Sciatic nerve (tissue), 2 donors: ENCODE data around the gene DLGAP1. TPM values are rescaled to one million over a fixed set of nuclear protein-coding genes. Genes with fewer than 3 reads are reported as not detected.
"Not testable (repeated sequence)": the region's sequence is repeated elsewhere in the genome, so short reads cannot be mapped to it uniquely, and the experiment has no call there.

Experiments
- ATAC-seq: fragments of 200-7000 bp; cut with Tn5 transposase; one replicate; pipeline ENCODE4 v1.9.1; 2020; ENCODE audit warnings: mild to moderate bottlenecking, moderate library complexity
- DNase-seq: peaks from one replicate; pipeline ENCODE4 v3.0.0-alpha.2; 2020; ENCODE audit warnings: low spot score
- intact Hi-C: fragments of 100-400 bp; cut with DNase I; formaldehyde crosslinking; loops from one replicate; pipeline ENCODE4 v1.14.2; 2022
- total RNA-seq: library from RNA; stranded (reverse); fragmentation: NEBNext Ultra II Directional; extraction: Animal tissue kit (Norgen Biotek cat#: 25700); gene quantifications from one replicate; pipeline ENCODE4 v1.2.1, GENCODE V29; 2021
- donor health status: DM: no; HTN: no; CAD: no.
- donor health status: DM: no; HTN: no; CAD: no.

The DLGAP1 gene
- total RNA-seq, 1 donor from 2014 or later, result 0.98 TPM

GRCh38 chr18:4060427-4061281, 394.5 kb downstream of the DLGAP1 start:
- intact Hi-C loops, result no loop called here
- ATAC-seq (no peak), DNase-seq (no peak)

GRCh38 chr18:4058179-4058578, 396.9 kb downstream of the DLGAP1 start:
- DNase-seq, result no peak
- intact Hi-C loops, result no loop called here
- ATAC-seq, result no peak

- intact Hi-C loops, result no loop called here
- DNase-seq, result no peak
- no peak for ATAC-seq
Measured at GRCh38 chr18:4040391-4041092, 414.6 kb downstream of the DLGAP1 start.

GRCh38 chr18:4035521-4035920, 419.6 kb downstream of the DLGAP1 start:
- intact Hi-C loops, result no loop called here
- ATAC-seq, result no peak

GRCh38 chr18:4034815-4035214, 420.3 kb downstream of the DLGAP1 start:
- ATAC-seq, DNase-seq, intact Hi-C loops: not testable (repeated sequence)

More at GRCh38 chr18:4035521-4035920, 419.6 kb downstream of the DLGAP1 start:
- no peak for DNase-seq

GRCh38 chr18:4026542-4026941, 428.6 kb downstream of the DLGAP1 start:
- ATAC-seq (no peak), DNase-seq (no peak)
- intact Hi-C loops, result no loop called here

GRCh38 chr18:4024702-4025101, 430.4 kb downstream of the DLGAP1 start:
- intact Hi-C loops, result no loop called here
- DNase-seq (no peak), ATAC-seq (no peak)

GRCh38 chr18:4022749-4023148, 432.4 kb downstream of the DLGAP1 start:
- intact Hi-C loops, DNase-seq, ATAC-seq: not testable (repeated sequence)

GRCh38 chr18:4020026-4020425, 435.1 kb downstream of the DLGAP1 start:
- intact Hi-C loops, result no loop called here
- ATAC-seq, result no peak
- no peak for DNase-seq

- intact Hi-C loops, result no loop called here
- ATAC-seq (no peak), DNase-seq (no peak)
Measured at GRCh38 chr18:4017480-4017879, 437.6 kb downstream of the DLGAP1 start.

- no peak for ATAC-seq
- intact Hi-C loops, result no loop called here
- DNase-seq, result no peak
Measured at GRCh38 chr18:4016391-4017049, 438.6 kb downstream of the DLGAP1 start.

GRCh38 chr18:4007846-4008245, 447.3 kb downstream of the DLGAP1 start:
- ATAC-seq (no peak), DNase-seq (no peak)
- intact Hi-C loops, result no loop called here

- no peak for ATAC-seq
- intact Hi-C loops, result no loop called here
- DNase-seq, result no peak
Measured at GRCh38 chr18:4004183-4004829, 450.8 kb downstream of the DLGAP1 start.

- intact Hi-C loops, result loop anchor here (10.0 kb wide), 1 partner anchor 224 kb away; no protein-coding TSS in a partner anchor
- DNase-seq (no peak), ATAC-seq (no peak)
Measured at GRCh38 chr18:3998698-3999333, 456.3 kb downstream of the DLGAP1 start.

- intact Hi-C loops, result loop anchor here (10.0 kb wide), 1 partner anchor 221 kb away; no protein-coding TSS in a partner anchor
- DNase-seq (peak; percentile 63), ATAC-seq (no peak)
Measured at GRCh38 chr18:3995476-3996102, 459.5 kb downstream of the DLGAP1 start.

GRCh38 chr18:3993941-3994687, 461.0 kb downstream of the DLGAP1 start:
- intact Hi-C loops, result loop anchor here (10.0 kb wide), 1 partner anchor 219 kb away; no protein-coding TSS in a partner anchor
- no peak for ATAC-seq
- DNase-seq, result no peak

GRCh38 chr18:3985664-3986063, 469.4 kb downstream of the DLGAP1 start:
- ATAC-seq (no peak), DNase-seq (no peak)
- intact Hi-C loops, result no loop called here
